ENCODE results near the gene C10orf62. TPM values are rescaled to one million over a fixed set of nuclear protein-coding genes. Genes with fewer than 3 reads are reported as not detected.

C10orf62 gene
- total RNA-seq, 4 donors from 2014 or later: 0.41 to 0.55 TPM; not detected in 2

- in situ Hi-C loops (cut with MboI; ENCODE audit: low sequenced_read_pairs in 4 of 4) (no loop called here), intact Hi-C loops (cut with DNase I; ENCODE audit: low total_unique reads) (no loop called here)
- ATAC-seq (no peak), DNase-seq (no peak)
- no peak for TF ChIP-seq CTCF (IDR thresholded peaks at IDR 0.05 in 4 of 5, conservative IDR thresholded peaks at IDR 0.05 in 1 of 5)
- no peak for TF ChIP-seq POLR2A (IDR thresholded peaks at IDR 0.05)
- H3K36me3 ChIP-seq: no peaks in the 10 kb centered on the region
- no peaks in the 10 kb centered on the region for H3K27me3 ChIP-seq
- no peak overlapping the region for H3K4me3 ChIP-seq
- no peak overlapping the region for H3K27ac ChIP-seq
- H3K9me3 ChIP-seq: no peaks in the 10 kb centered on the region
- peaks cover 5% of the 10 kb centered on the region in 2 donors for H3K4me1 ChIP-seq
These were observed 38.2 kb downstream of the C10orf62 start for GRCh38 chr10:97627731-97628130.

GRCh38 chr10:97628228-97628627, 38.7 kb downstream of the C10orf62 start:
- in situ Hi-C loops (cut with MboI; ENCODE audit: low sequenced_read_pairs in 4 of 4) (no loop called here), intact Hi-C loops (cut with DNase I; ENCODE audit: low total_unique reads) (no loop called here)
- Histone ChIP-seq H3K36me3 (no peaks in the 10 kb centered on the region), H3K9me3 (no peaks in the 10 kb centered on the region), H3K4me3 (no peak overlapping the region), H3K27me3 (no peaks in the 10 kb centered on the region), H3K4me1 (peaks cover 5 to 8% of the 10 kb centered on the region in 2 donors), H3K27ac (no peak overlapping the region)
- DNase-seq (no peak), ATAC-seq (no peak)
- TF ChIP-seq POLR2A (IDR thresholded peaks at IDR 0.05) (no peak), CTCF (IDR thresholded peaks at IDR 0.05 in 4 of 5, conservative IDR thresholded peaks at IDR 0.05 in 1 of 5) (no peak)

GRCh38 chr10:97629289-97629688, 39.8 kb downstream of the C10orf62 start:
- Histone ChIP-seq H3K9me3 (no peaks in the 10 kb centered on the region), H3K4me1 (peaks cover 8% of the 10 kb centered on the region in 2 donors), H3K4me3 (no peak overlapping the region), H3K27ac (no peak overlapping the region), H3K36me3 (no peaks in the 10 kb centered on the region), H3K27me3 (no peaks in the 10 kb centered on the region)
- in situ Hi-C loops (cut with MboI; ENCODE audit: low sequenced_read_pairs in 4 of 4): no loop called here
- intact Hi-C loops (cut with DNase I; ENCODE audit: low total_unique reads): no loop called here
- TF ChIP-seq POLR2A (IDR thresholded peaks at IDR 0.05) (no peak), CTCF (IDR thresholded peaks at IDR 0.05 in 4 of 5, conservative IDR thresholded peaks at IDR 0.05 in 1 of 5) (no peak)
- DNase-seq (no peak), ATAC-seq (no peak)

- DNase-seq: no peak
- Histone ChIP-seq H3K4me1 (peaks cover 8% of the 10 kb centered on the region in 2 donors), H3K4me3 (no peak overlapping the region), H3K27ac (no peak overlapping the region), H3K36me3 (no peaks in the 10 kb centered on the region), H3K27me3 (no peaks in the 10 kb centered on the region), H3K9me3 (no peaks in the 10 kb centered on the region)
- intact Hi-C loops (cut with DNase I; ENCODE audit: low total_unique reads) (loop anchor here (10.0 kb wide), 1 partner anchor 206 kb away; the partner anchor contains the start of gene PGAM1), in situ Hi-C loops (cut with MboI; ENCODE audit: low sequenced_read_pairs in 4 of 4) (no loop called here)
- TF ChIP-seq POLR2A (IDR thresholded peaks at IDR 0.05): no peak
- TF ChIP-seq CTCF (IDR thresholded peaks at IDR 0.05 in 4 of 5, conservative IDR thresholded peaks at IDR 0.05 in 1 of 5): no peak
- no peak for ATAC-seq
These were observed 41.6 kb downstream of the C10orf62 start for GRCh38 chr10:97631098-97631497.
